Upper lobe of left lung (tissue), 4 donors: ENCODE data around the gene TMEM59.

Experiments used
- CTCF ChIP-seq, 6 experiments: fragments of 450-650 bp in 4 of 6; fragments of 200-600 bp in 2 of 6; sonication (generic) in 2 of 6; IDR thresholded peaks; one replicate each; pipeline ENCODE4 v1.5.1; 2016 to 2019; ENCODE audit warnings: antibody characterized with exemption in 6 of 6
- EP300 ChIP-seq, 4 donors: sonication (generic); formaldehyde crosslinking; IDR thresholded peaks; one replicate each; pipeline ENCODE4 v1.5.1; 2017; ENCODE audit warnings: antibody characterized with exemption in 4 of 4, control low read depth in 2 of 4
- POLR2A ChIP-seq, 4 donors: fragments of 450-650 bp; IDR thresholded peaks; one replicate each; pipeline ENCODE4 v1.5.1; 2016 to 2017; ENCODE audit warnings: antibody characterized with exemption in 4 of 4, mild to moderate bottlenecking in 2 of 4
- POLR2AphosphoS5 ChIP-seq, 2 donors: sonication (generic); formaldehyde crosslinking; IDR thresholded peaks; one replicate each; pipeline ENCODE4 v1.5.1; 2017; ENCODE audit warnings: antibody characterized with exemption in 2 of 2

- TF ChIP-seq POLR2A (IDR thresholded peaks at IDR 0.05) (no peak), CTCF (IDR thresholded peaks at IDR 0.05) (no peak), EP300 (IDR thresholded peaks at IDR 0.05) (no peak), POLR2AphosphoS5 (IDR thresholded peaks at IDR 0.05) (no peak)
Observed at GRCh38 chr1:54002544-54003248, 50.3 kb downstream of the TMEM59 start.
